NOMO-1 treated with dmso at 0.1 percent for 144 hours (cell line): Measurements from ENCODE around the gene CEBPB.
"Not testable (repeated sequence)": the region's sequence is repeated elsewhere in the genome, so short reads cannot be mapped to it uniquely, and the experiment has no call there.

Experiments used
- DNase-seq: peaks from one replicate; lab custom pipeline; 2025; ENCODE audit not compliant: unreplicated experiment; lab: John Stamatoyannopoulos, UW

The CEBPB gene

DNA sequence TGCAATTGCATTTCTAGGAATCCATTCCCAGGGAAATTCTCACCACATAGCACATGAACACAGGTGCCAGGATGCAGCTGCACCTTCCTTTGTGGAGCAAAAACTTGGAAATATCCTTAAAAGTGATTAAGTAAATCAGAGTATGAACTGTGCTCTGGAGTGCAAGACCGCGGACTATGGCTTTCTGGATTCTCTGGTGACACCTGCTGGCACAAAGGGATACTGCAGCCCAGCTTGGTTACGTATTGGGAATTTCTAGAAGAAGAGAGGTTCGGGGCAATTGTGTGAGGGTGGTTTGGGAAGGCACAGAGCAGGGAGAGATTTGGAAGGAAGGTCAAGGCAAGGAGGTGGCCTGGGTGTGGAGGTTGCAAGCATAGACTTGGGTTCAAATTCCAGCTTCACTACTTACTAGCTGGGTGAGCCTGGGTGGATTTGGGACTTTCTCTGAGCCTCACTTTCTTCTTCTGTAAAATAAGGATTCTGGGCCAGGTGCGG, 21.3 kb upstream of the CEBPB start:
- DNase-seq, result peak; percentile 50

GRCh38 chr20:50170549-50171220, 19.9 kb upstream of the CEBPB start:
- DNase-seq, result no peak

DNA sequence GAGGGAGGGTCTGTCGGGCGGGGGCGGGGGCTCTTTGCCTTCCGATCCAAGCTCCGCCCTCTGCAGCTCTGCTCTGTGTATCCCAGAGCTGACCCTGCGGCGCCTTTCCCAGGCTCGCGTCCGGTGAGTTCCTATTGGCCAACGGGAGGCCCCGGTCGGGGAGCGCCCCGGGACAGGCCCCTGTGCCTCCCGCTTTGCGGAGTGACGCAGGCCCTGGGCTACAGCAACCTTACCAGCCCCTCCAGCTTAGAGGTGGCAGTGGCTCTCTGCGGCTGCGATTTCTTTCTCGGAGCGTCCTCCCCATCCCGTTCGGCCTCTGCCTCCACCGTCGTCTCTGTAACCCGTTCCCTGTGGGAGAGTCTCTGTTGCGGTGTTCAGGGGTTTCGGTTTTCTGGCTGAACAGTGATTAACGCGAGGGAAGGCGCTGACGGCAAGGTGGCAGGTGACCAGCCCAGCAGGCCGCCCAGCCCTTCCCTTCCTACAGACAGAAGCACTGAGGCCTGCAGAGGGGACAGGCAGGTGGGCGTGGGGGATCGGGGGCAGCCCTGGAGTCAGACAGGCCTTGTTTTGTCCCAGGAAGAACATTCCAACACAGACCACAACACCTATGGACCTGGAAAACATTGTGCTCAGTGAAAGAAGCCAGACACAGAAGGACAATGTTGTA, 18.1 kb upstream of the CEBPB start:
- no peak for DNase-seq

DNA sequence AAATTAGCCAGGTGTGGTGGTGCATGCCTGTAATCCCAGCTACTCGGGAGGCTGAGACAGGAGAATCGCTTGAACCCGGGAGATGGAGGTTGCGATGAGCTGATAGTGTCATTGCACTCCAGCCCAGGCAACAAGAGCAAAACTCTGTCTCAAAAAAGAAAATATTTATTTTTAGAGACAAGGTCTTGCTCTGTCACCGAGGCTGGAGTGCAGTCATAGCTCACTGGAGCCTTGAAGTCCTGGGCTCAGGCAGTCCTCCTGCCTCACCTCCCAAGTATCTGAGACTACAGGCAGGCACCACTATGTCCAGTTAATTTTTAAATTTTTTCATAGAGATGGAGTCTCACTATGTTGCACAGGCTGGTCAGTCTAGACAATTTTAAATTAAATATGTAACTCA, 16.2 kb upstream of the CEBPB start:
- DNase-seq, result no peak

DNA sequence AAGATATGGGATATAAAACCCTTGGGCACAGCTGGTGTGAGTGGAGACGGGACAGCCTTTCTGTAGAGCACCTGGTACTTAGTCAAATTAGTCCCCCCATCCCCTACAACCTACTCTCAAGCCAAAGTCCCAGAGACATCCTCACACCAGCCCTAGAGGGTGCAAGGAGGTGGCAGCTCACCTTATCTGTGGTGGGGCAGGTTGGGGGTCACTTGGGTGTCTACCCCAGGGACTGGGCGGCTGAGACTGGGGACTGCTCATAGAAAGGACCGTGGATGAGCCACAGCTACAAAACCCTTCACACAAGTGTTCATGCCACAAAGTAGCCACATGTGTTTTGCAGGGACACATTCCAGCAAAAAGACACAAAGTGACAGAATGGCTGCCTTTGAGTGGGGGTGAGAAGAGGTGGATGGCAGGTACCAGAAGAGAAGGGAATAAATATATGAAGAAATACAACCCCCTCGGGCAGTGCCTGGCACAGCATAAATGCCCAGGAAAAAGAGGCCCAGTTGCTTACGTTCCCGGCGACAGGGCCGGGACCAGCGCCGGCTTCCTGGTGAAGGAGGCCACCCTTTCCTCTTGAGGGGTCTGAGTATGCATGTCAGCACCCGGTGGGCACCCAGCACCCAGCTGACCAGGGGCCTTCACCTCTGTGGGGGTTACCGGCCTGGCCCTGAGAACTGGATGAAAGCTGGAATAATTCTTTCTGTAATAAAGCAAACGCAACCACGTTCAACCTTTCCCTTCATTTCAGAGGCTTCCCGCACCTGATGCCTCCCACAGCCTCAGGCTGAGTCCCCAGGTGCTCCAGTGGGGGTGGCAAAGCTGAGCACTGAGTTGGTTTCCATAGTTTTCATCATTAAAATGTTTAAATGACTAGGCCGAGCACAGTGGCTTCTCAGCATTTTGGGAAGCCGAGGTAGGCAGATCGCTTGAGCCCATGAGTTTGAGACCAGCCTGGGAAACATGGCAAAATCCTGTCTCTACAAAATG, 14.4 kb upstream of the CEBPB start:
- no peak for DNase-seq

DNA sequence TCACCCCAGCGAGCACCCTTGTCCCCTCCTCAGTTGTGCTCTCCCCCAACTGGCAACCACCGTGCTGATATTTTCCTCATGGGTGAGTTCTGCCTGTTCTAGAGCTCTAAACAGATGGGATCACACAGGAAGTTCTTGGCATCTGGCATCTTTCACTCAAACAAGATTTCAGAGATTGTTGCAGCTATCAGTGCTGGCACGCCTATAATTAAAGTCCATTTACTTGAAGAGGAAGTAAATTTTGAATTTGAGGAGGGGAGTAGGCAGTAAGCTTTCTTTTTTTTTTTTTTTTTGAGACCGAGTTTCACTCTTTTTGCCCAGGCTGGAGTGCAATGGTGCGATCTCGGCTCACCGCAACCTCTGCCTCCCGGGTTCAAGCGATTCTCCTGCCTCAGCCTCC, 12.0 kb upstream of the CEBPB start:
- DNase-seq, result not testable (repeated sequence)

DNA sequence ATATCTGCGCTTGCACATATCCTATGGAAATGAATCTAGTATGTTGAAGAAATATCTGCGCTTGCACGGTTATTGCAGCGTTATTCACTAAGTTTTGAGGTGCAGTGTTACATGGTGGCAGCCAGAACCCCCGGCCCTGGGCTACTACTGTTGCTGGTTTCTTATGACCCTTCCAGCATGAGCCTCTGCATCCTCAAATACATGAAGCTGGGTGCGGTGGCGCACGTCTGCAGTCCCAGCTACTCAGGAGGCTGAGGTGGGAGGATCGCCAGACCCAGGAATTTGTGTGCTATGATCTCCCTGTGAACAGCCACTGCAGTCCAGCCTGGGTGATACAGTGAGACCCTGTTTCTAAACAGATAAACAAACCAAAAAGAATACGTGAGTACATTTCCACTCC, 9.3 kb upstream of the CEBPB start:
- DNase-seq, result no peak

GRCh38 chr20:50182346-50182745, 8.3 kb upstream of the CEBPB start:
- no peak for DNase-seq

GRCh38 chr20:50185426-50185825, 5.2 kb upstream of the CEBPB start:
- no peak for DNase-seq

DNA sequence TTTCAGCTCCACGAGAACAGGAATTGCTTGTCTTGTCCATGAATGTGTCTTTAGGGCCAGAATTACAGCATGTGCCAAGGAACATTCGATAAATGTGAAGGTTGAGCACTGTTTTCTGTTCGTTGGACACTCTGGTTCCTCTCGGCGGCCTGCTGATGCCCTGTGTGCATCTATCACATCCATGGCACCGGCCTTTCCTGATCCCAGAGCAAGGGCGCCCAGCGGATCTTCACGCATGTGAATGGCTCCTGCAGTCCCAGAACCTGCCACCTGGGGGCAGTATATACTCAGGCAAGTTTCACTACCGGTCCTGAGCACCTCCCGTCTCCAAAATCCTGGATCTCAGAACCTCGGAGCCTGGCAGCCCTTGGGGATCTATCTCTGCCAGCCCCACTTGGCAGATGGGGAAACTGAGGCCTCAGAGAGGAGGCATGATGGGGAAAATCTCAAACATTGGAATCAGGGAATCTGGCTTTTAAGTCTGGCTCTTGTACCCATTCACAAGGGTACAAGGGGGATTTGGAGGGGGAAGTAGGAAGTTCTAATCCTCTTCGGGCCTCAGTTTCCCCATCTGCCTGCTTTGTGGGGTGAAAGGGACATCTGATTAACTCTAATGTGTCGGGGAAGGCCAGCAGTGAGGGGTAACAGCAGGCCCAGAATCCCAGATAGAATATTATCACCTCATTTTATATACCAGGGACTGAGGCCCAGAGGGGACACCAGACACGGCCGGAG, 4.3 kb upstream of the CEBPB start:
- DNase-seq, result peak; percentile 45

DNA sequence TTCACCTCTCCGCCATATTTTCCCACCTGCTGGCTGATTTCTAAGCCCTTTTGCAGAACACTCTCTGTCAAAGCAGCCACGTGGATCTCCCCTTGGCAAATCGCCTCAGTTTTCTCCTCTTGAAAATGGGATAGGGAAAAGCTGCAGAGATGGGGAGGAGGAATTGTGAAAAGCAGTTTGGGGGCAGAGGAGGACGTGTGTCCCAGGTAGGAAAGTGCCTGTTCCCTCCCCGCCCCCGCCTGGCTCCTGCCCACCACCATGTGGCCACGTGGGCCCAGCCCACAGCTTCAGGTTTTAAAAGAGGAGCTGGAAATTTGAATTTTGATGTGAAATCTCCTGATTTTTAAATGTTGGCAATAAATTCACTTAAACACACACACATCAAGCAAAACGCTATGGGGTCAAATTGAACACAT, 3.6 kb upstream of the CEBPB start:
- no peak for DNase-seq

- DNase-seq, result no peak
Observed at GRCh38 chr20:50187403-50188051, 3.1 kb upstream of the CEBPB start.

- no peak for DNase-seq
Observed at GRCh38 chr20:50188287-50188688, 2.3 kb upstream of the CEBPB start.

GRCh38 chr20:50188879-50189680, 1.6 kb upstream of the CEBPB start:
- DNase-seq, result no peak

DNA sequence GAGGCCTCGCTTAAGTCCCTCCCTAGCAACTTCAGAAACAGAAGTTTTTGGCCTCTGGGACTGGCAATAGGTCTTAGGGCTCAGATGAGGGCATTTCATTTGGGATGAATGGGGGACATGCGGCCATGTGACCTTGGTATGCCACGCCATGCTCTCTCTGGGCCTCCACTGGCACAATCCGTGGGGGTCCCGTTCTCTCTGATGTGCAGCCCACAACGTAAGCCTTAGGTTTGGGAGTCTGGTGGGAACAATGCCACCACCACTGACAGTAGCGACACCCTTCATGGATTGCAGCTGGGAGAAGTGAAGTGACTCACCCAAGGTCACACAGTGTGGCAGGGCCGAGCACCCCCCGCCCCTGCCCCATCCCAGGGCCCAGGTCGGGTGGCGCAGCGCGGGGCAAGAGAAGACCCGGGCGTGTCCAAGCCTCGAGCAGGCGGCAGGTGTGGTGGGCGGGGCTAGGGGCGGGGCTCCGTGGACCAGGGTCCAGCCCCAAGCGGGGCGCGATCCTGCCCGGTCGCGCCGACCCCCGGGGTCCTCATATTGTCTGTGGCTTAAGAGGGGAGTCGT, 864 bp upstream of the CEBPB start:
- no peak for DNase-seq

DNA sequence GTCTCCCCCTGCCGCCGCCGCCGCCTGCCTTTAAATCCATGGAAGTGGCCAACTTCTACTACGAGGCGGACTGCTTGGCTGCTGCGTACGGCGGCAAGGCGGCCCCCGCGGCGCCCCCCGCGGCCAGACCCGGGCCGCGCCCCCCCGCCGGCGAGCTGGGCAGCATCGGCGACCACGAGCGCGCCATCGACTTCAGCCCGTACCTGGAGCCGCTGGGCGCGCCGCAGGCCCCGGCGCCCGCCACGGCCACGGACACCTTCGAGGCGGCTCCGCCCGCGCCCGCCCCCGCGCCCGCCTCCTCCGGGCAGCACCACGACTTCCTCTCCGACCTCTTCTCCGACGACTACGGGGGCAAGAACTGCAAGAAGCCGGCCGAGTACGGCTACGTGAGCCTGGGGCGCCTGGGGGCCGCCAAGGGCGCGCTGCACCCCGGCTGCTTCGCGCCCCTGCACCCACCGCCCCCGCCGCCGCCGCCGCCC, 474 bp downstream of the CEBPB start:
- peak; percentile 69 for DNase-seq

- peak; percentile 53 for DNase-seq
Observed at GRCh38 chr20:50191544-50192363, 1.1 kb downstream of the CEBPB start.
